HTR-8/SVneo (cell line): ENCODE data around the gene NSRP1.

Source experiments
- DNase-seq: peaks from one replicate; pipeline ENCODE4 v3.0.0; 2011; ENCODE audit warnings: low spot score, mixed read lengths; ENCODE audit not compliant: insufficient read length
- FAIRE-seq: peaks from 2 replicates; lab custom pipeline; 2011; peaks lifted over from hg19 to GRCh38; lab: Jason Lieb, UNC

Gene NSRP1

DNA sequence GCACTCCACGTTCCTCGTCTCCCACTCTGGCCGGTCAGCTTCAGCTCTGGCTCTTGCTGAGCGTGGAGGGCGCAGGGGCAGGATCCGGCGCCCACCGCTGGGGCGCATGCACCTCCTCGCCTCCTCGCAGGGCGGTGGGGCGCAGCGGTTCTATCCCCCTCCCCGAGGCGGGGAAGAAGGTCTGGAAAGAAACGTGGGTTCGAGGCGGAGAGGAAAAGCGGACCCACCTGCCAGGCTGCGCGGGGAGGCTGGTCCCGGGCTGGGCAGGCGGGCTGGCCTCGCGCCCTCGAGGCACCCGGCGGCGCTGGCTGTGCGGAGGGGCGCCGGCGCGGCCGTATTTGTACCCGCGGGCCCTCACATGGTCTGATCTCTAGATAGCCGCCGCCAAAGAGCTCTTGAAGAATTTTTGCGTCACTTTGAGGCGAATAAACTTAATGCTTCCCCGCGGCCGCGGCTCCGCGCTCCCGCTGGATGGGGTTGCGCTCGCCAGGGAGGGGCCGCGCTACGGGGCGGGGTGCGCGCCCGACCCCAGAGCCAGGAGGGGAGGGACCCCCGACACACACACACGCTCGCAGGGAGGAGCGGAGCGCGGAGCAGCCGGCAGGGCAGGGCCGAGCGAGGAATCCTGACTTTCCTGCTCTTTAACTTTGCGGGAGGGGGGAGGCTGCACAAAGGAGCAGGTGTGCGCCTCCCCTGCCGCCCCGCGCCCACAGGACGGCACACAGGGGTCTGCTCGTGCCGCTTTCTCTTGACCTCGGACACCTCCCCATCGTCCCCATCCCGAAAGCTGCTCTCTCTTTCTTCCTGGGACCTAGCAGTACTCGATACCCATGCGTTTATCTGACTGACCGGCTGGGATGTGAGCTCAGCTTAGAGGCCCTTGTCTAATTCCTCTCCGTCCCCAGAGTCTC lies 119.0 kb downstream of the NSRP1 start, which contains the start of gene SLC6A4:
Gene SLC6A4 (minus strand): TSS at position 312 of the 911 bp plus-strand sequence. CDS start 13,739 bp downstream, outside the sequence.
- no peak for DNase-seq
- no peak for FAIRE-seq
